Measurements from ENCODE around the gene MYT1. TPM values are rescaled to one million over a fixed set of nuclear protein-coding genes. Genes with fewer than 3 reads are reported as not detected.

MYT1 gene
- total and polyA plus RNA-seq, 7 donors, result under 0.01 TPM; not detected in 6

DNA sequence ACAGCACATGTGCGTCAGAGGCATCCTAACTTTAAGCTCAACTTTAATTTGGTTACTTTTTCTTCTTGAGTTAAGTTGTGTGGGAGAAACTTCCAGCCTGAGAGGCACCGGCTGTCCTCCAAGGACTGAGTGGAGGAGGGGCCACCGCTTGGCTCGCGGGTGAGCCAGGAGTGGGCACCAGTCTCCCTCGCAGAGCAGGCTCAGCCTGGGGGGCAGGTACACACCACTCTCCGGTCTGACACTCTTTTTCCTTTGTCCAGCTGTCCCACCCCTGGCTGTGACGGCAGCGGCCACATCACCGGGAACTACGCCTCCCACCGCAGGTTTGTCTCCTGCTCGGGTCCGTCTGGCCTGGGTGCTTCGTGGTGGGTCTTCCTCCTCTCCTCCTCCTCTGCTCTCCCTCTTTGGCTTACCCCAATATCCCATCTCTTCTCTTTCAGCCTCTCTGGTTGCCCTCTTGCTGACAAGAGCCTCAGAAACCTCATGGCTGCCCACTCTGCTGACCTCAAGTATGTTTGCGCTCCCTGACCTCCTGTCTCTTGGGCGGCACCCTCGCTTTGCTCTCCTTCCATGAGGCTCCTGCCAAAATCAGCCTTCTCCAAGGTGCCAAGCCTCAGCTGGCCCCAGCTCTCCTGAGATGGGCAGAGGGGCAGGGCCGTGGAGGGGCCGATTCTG lies 58.7 kb downstream of the MYT1 start:
- ATAC-seq, result peak; percentile 28 to 42 (median 34)
- peak overlapping the region; percentile 62 for H3K27ac ChIP-seq
- intact Hi-C loops (cut with DNase I), result no loop called here
- H3K4me1 ChIP-seq, result peaks cover 25% of the 10 kb centered on the region
- H3K36me3 ChIP-seq (ENCODE audit: insufficient read depth in 1 of 2, low read depth in 1 of 2), result no peaks in the 10 kb centered on the region
- no peak overlapping the region for H3K4me3 ChIP-seq
- WGBS, 3 donors, result 42 to 67% (median 56%) methylated on average over 20 of the region's 20 CpGs
- no peak for DNase-seq
- no peaks in the 10 kb centered on the region for H3K9me3 ChIP-seq
- no peaks in the 10 kb centered on the region for H3K27me3 ChIP-seq (ENCODE audit: insufficient read depth in 3 of 3, low read length in 2 of 3)
- TF ChIP-seq, protein P1, sequence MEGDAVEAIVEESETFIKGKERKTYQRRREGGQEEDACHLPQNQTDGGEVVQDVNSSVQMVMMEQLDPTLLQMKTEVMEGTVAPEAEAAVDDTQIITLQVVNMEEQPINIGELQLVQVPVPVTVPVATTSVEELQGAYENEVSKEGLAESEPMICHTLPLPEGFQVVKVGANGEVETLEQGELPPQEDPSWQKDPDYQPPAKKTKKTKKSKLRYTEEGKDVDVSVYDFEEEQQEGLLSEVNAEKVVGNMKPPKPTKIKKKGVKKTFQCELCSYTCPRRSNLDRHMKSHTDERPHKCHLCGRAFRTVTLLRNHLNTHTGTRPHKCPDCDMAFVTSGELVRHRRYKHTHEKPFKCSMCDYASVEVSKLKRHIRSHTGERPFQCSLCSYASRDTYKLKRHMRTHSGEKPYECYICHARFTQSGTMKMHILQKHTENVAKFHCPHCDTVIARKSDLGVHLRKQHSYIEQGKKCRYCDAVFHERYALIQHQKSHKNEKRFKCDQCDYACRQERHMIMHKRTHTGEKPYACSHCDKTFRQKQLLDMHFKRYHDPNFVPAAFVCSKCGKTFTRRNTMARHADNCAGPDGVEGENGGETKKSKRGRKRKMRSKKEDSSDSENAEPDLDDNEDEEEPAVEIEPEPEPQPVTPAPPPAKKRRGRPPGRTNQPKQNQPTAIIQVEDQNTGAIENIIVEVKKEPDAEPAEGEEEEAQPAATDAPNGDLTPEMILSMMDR (IDR thresholded peaks at IDR 0.05), result no peak

DNA sequence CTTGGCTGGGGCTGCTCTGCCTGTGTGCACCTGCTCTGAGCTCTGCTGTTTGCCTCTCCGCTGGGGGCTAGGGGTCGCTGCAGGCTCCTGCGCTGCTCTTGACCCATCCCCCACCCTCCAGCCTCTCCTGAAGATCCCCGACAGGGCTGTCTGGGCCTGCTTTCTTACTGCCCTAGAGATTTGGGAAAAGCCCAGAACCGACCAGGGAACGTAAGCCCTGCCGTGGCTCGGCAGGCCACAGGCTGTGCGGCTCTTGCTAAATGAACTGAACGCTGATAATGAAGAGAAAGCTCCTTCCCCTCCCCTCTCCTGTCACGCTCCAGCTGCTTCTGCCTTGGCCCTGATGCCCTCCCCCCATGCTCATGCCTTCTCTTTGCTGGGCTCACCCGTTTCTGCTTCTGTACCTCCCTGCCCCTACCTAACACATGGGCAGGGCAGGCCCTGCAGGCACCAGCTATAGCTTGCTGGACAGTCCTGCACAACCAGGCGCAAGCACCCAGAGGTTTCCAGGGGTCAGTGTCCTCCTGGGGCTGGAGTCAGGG lies 59.3 kb downstream of the MYT1 start:
- Histone ChIP-seq H3K27ac (no peak overlapping the region), H3K4me1 (peaks cover 25% of the 10 kb centered on the region), H3K27me3 (ENCODE audit: insufficient read depth in 3 of 3, low read length in 2 of 3) (no peaks in the 10 kb centered on the region), H3K36me3 (ENCODE audit: insufficient read depth in 1 of 2, low read depth in 1 of 2) (no peaks in the 10 kb centered on the region), H3K4me3 (no peak overlapping the region), H3K9me3 (no peaks in the 10 kb centered on the region)
- intact Hi-C loops (cut with DNase I), result no loop called here
- 29 to 37% (median 35%) methylated on average over 13 of the region's 13 CpGs for WGBS, 3 donors
- TF ChIP-seq, protein P1 (IDR thresholded peaks at IDR 0.05), result peak; percentile 38
- peak in 1 of 2 donors; percentile 81 for DNase-seq
- ATAC-seq, result peak; percentile 64 to 95 (median 79)

DNA sequence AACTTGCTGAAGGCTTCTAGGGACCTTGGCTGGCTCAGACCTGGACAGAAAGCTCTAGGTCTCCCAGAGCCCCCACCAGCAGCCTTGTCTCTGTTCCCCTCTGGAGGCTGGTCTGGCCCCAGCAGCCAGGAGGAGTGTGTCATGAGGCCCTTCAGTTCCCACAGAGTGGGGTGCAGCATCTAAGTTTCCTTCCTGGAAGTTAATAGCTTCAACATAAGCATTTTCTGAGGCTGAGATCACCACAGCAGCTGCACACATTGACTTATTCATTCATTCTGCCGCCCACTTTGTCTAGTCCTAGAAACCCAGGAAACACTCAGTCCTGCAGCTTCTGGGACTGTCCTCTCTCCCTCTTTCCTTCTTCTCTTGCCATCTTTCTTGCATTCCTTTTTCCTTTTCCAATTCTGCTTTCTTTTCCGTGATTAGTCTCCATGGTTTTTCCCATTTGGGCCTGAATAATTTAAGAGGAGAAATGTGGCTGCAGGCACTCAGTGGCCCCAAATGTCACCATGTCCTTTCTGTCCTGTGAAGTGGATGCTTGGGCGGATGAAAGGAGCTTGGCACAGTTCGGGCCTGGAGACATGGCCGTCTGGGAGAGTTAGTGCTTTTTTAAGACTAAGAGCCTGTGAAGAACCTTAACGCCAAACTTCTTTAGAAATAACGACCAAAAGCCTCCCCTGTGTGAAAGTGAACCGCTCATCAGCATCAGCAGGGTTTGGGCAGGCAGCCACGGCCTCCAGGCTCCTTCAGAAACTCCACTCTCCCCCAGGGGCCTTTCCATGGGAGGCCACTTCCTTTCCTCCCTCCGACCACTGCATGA lies 60.3 kb downstream of the MYT1 start:
- Histone ChIP-seq H3K4me3 (no peak overlapping the region), H3K9me3 (no peaks in the 10 kb centered on the region), H3K27ac (no peak overlapping the region), H3K4me1 (peaks cover 25% of the 10 kb centered on the region), H3K27me3 (ENCODE audit: insufficient read depth in 3 of 3, low read length in 2 of 3) (no peaks in the 10 kb centered on the region), H3K36me3 (ENCODE audit: insufficient read depth in 1 of 2, low read depth in 1 of 2) (no peaks in the 10 kb centered on the region)
- DNase-seq, result no peak
- ATAC-seq, result no peak
- intact Hi-C loops (cut with DNase I), result no loop called here
- WGBS, 3 donors, result 54 to 65% (median 60%) methylated on average over 9 to 10 of the region's 10 CpGs
- TF ChIP-seq, protein P1 (IDR thresholded peaks at IDR 0.05), result no peak

DNA sequence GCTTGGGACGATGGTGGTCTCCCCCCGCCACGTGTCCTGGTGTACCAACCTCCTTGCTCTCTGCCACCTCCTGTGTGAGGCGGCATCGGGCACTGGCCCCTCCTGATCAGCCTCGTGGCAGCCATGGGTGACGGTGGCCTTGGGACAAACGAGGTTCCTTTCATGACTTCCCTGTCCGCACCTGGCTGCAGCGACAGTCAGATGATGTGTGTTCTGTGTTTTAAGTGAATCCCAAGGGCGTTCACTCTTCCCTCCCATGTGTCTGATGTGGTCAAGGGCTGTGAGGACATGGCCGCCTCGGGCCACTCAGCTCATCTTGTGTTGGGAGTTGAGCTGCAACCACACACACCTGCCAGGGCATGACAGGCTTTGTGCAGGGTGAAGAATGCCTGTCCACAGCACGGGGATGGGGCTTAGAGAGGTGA lies 60.9 kb downstream of the MYT1 start:
- whole genome bisulfite sequencing, 3 donors, result 68 to 79% (median 73%) methylated on average over 14 of the region's 14 CpGs
- Histone ChIP-seq H3K27me3 (ENCODE audit: insufficient read depth in 3 of 3, low read length in 2 of 3) (no peaks in the 10 kb centered on the region), H3K27ac (no peak overlapping the region), H3K9me3 (no peaks in the 10 kb centered on the region), H3K4me1 (peaks cover 25% of the 10 kb centered on the region), H3K36me3 (ENCODE audit: insufficient read depth in 1 of 2, low read depth in 1 of 2) (no peaks in the 10 kb centered on the region), H3K4me3 (no peak overlapping the region)
- DNase-seq, result no peak
- no peak for ATAC-seq
- TF ChIP-seq, protein P1 (IDR thresholded peaks at IDR 0.05), result no peak
- intact Hi-C loops (cut with DNase I), result no loop called here
